ENCODE results near the gene NR2C2AP.

DNA sequence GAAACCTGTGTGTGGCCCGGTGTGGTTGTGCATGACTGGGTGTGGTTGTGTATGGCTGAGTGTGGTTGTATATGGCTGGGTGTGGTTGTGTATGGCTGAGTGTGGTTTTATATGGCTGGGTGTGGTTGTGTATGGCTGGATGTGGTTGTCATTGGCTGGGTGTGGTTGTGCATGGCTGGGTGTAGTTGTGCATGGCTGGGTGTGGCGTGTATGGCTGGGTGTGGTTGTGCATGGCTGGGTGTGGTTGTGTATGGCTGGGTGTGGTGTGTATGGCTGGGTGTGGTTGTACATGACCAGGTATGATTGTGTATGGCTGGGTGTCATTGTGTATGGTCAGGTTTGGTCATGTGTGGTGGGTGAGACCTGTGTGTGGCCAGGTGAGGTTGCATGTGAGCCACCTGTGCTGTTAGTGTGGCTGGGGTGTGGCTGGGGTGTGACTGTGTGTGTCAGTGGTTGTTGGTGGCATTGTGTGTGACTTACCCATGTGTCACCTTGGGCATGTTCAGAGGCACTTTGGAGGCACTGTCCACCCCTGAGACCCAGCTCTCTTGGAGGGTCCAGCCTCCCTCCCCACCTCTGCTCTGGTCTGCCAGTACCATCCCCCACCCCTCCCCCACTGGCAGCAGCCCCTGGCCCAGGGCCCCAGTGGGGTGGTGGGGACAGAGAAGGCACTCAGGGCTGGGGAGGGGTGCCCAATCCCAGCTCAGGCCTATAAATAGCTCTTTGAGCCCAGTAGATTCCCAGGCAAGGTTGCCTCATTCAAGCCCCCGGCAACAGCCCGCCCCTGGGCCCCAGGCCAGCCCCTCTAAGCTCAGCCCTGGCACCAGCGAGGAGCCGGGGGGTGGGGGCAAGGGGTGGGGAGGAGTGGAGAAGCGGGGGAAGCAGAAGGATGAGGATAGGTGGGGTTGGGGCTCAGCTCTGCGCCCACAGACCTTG is 4.7 kb upstream of the NR2C2AP start:
- TF ChIP-seq, protein P1, sequence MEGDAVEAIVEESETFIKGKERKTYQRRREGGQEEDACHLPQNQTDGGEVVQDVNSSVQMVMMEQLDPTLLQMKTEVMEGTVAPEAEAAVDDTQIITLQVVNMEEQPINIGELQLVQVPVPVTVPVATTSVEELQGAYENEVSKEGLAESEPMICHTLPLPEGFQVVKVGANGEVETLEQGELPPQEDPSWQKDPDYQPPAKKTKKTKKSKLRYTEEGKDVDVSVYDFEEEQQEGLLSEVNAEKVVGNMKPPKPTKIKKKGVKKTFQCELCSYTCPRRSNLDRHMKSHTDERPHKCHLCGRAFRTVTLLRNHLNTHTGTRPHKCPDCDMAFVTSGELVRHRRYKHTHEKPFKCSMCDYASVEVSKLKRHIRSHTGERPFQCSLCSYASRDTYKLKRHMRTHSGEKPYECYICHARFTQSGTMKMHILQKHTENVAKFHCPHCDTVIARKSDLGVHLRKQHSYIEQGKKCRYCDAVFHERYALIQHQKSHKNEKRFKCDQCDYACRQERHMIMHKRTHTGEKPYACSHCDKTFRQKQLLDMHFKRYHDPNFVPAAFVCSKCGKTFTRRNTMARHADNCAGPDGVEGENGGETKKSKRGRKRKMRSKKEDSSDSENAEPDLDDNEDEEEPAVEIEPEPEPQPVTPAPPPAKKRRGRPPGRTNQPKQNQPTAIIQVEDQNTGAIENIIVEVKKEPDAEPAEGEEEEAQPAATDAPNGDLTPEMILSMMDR (IDR thresholded peaks at IDR 0.05) = no peak
- TF ChIP-seq EZH2 (IDR thresholded peaks at IDR 0.05; ENCODE audit: borderline replicate concordance, insufficient read depth, low read depth, low read length, poor library complexity, severe bottlenecking) = no peak
